HEK293 (cell line): Measurements from ENCODE around the gene PTP4A2.

ENCODE experiments used
- BCL11B ChIP-seq: fragments of 450-650 bp; formaldehyde crosslinking; IDR thresholded peaks from 2 replicates; pipeline ENCODE4 v1.5.1; 2016; ENCODE audit warnings: low read depth, missing biosample characterization, missing genetic modification characterization
- FEZF1 ChIP-seq: fragments of 450-650 bp; formaldehyde crosslinking; IDR thresholded peaks from 2 replicates; pipeline ENCODE4 v1.5.1; 2016; ENCODE audit warnings: missing biosample characterization, missing genetic modification characterization
- KLF10 ChIP-seq: fragments of 450-650 bp; IDR thresholded peaks from 2 replicates; pipeline ENCODE4 v1.5.1; 2018; ENCODE audit warnings: missing biosample characterization, mild to moderate bottlenecking, missing genetic modification characterization
- SP2 ChIP-seq: fragments of 450-650 bp; formaldehyde crosslinking; IDR thresholded peaks from 2 replicates; pipeline ENCODE4 v1.5.1; 2016; ENCODE audit warnings: missing biosample characterization, missing genetic modification characterization
- SP7 ChIP-seq: fragments of 450-650 bp; formaldehyde crosslinking; IDR thresholded peaks from 2 replicates; pipeline ENCODE4 v1.5.1; 2016; ENCODE audit warnings: missing biosample characterization, missing genetic modification characterization
- TCF7L2 ChIP-seq: IDR thresholded peaks from 2 replicates; pipeline ENCODE4 v1.6.1; 2011; ENCODE audit warnings: low read depth, mild to moderate bottlenecking, inconsistent platforms, low read length, moderate library complexity, borderline replicate concordance
- YY1 ChIP-seq: fragments of 450-650 bp; formaldehyde crosslinking; IDR thresholded peaks from 2 replicates; pipeline ENCODE4 v1.5.1; 2018; ENCODE audit warnings: missing biosample characterization, missing genetic modification characterization
- ZBTB7A ChIP-seq: fragments of 450-650 bp; formaldehyde crosslinking; IDR thresholded peaks from 2 replicates; pipeline ENCODE4 v1.5.1; 2016; ENCODE audit warnings: low read depth, missing biosample characterization, missing genetic modification characterization
- ZBTB8A ChIP-seq: fragments of 450-650 bp; formaldehyde crosslinking; IDR thresholded peaks from 2 replicates; pipeline ENCODE4 v1.5.1; 2016; ENCODE audit warnings: missing biosample characterization, missing genetic modification characterization
- ZFP41 ChIP-seq: fragments of 450-650 bp; formaldehyde crosslinking; IDR thresholded peaks from 2 replicates; pipeline ENCODE4 v1.5.1; 2016; ENCODE audit warnings: missing biosample characterization, missing genetic modification characterization, borderline replicate concordance
- ZNF133 ChIP-seq: fragments of 450-650 bp; formaldehyde crosslinking; IDR thresholded peaks from 2 replicates; pipeline ENCODE4 v1.5.1; 2016; ENCODE audit warnings: missing biosample characterization, missing genetic modification characterization
- ZNF146 ChIP-seq: fragments of 450-650 bp; formaldehyde crosslinking; IDR thresholded peaks from 2 replicates; pipeline ENCODE4 v1.5.1; 2016; ENCODE audit warnings: missing biosample characterization, missing genetic modification characterization
- ZNF174 ChIP-seq: fragments of 450-650 bp; formaldehyde crosslinking; IDR thresholded peaks from 2 replicates; pipeline ENCODE4 v1.5.0; 2017; ENCODE audit warnings: missing biosample characterization, mild to moderate bottlenecking, missing genetic modification characterization
- ZNF175 ChIP-seq: fragments of 450-650 bp; formaldehyde crosslinking; IDR thresholded peaks from 2 replicates; pipeline ENCODE4 v1.5.1; 2016; ENCODE audit warnings: missing biosample characterization, missing genetic modification characterization
- ZNF184 ChIP-seq: fragments of 450-650 bp; IDR thresholded peaks from 2 replicates; pipeline ENCODE4 v1.5.1; 2018; ENCODE audit warnings: missing biosample characterization, mild to moderate bottlenecking, missing genetic modification characterization
- ZNF211 ChIP-seq: fragments of 450-650 bp; formaldehyde crosslinking; IDR thresholded peaks from 2 replicates; pipeline ENCODE4 v1.5.1; 2016; ENCODE audit warnings: low read depth, missing biosample characterization, missing genetic modification characterization
- ZNF350 ChIP-seq: fragments of 450-650 bp; formaldehyde crosslinking; IDR thresholded peaks from 2 replicates; pipeline ENCODE4 v1.5.0; 2017; ENCODE audit warnings: missing biosample characterization, mild to moderate bottlenecking, missing genetic modification characterization
- ZNF394 ChIP-seq: fragments of 450-650 bp; formaldehyde crosslinking; IDR thresholded peaks from 2 replicates; pipeline ENCODE4 v1.5.1; 2016; ENCODE audit warnings: missing biosample characterization, missing genetic modification characterization, mild to moderate bottlenecking, moderate library complexity, borderline replicate concordance
- ZNF561 ChIP-seq: fragments of 450-650 bp; IDR thresholded peaks from 2 replicates; pipeline ENCODE4 v1.5.1; 2018; ENCODE audit warnings: missing biosample characterization, missing genetic modification characterization, borderline replicate concordance
- ZNF621 ChIP-seq: fragments of 450-650 bp; formaldehyde crosslinking; IDR thresholded peaks from 2 replicates; pipeline ENCODE4 v1.5.1; 2017; ENCODE audit warnings: missing biosample characterization, missing genetic modification characterization
- ZNF776 ChIP-seq: fragments of 450-650 bp; formaldehyde crosslinking; IDR thresholded peaks from 2 replicates; pipeline ENCODE4 v1.5.0; 2017; ENCODE audit warnings: missing biosample characterization, missing genetic modification characterization, borderline replicate concordance
- ZNF785 ChIP-seq: fragments of 450-650 bp; formaldehyde crosslinking; IDR thresholded peaks from 2 replicates; pipeline ENCODE4 v1.5.1; 2016; ENCODE audit warnings: missing biosample characterization, missing genetic modification characterization
- ZNF792 ChIP-seq: fragments of 450-650 bp; formaldehyde crosslinking; IDR thresholded peaks from 2 replicates; pipeline ENCODE4 v1.5.1; 2016; ENCODE audit warnings: missing biosample characterization, missing genetic modification characterization
- ZNF843 ChIP-seq: fragments of 450-650 bp; formaldehyde crosslinking; IDR thresholded peaks from 2 replicates; pipeline ENCODE4 v1.5.1; 2016; ENCODE audit warnings: missing biosample characterization, missing genetic modification characterization
- ZSCAN23 ChIP-seq: fragments of 450-650 bp; formaldehyde crosslinking; IDR thresholded peaks from 2 replicates; pipeline ENCODE4 v1.5.1; 2016; ENCODE audit warnings: missing biosample characterization, missing genetic modification characterization
- ZXDB ChIP-seq: fragments of 450-650 bp; formaldehyde crosslinking; IDR thresholded peaks from 2 replicates; pipeline ENCODE4 v1.5.1; 2016; ENCODE audit warnings: missing biosample characterization, missing genetic modification characterization
- TF ChIP-seq, protein P1 (sequence below): fragments of 450-650 bp; formaldehyde crosslinking; IDR thresholded peaks from 2 replicates; pipeline ENCODE4 v1.5.1; 2016; ENCODE audit warnings: missing biosample characterization, missing genetic modification characterization
- TF ChIP-seq, protein P2 (sequence below): fragments of 450-650 bp; formaldehyde crosslinking; IDR thresholded peaks from 2 replicates; pipeline ENCODE4 v1.5.1; 2016; ENCODE audit warnings: missing biosample characterization, missing genetic modification characterization
- TF ChIP-seq, protein P3 (sequence below): fragments of 450-650 bp; formaldehyde crosslinking; IDR thresholded peaks from 2 replicates; pipeline ENCODE4 v1.5.1; 2016; ENCODE audit warnings: missing biosample characterization, missing genetic modification characterization
- TF ChIP-seq, protein P4 (sequence below): fragments of 450-650 bp; formaldehyde crosslinking; IDR thresholded peaks from 2 replicates; pipeline ENCODE4 v1.5.1; 2017; ENCODE audit warnings: missing biosample characterization, missing genetic modification characterization
- TF ChIP-seq, protein P5 (sequence below): fragments of 450-650 bp; formaldehyde crosslinking; IDR thresholded peaks from 2 replicates; pipeline ENCODE4 v1.5.1; 2016; ENCODE audit warnings: missing biosample characterization, missing genetic modification characterization

PTP4A2 gene

DNA sequence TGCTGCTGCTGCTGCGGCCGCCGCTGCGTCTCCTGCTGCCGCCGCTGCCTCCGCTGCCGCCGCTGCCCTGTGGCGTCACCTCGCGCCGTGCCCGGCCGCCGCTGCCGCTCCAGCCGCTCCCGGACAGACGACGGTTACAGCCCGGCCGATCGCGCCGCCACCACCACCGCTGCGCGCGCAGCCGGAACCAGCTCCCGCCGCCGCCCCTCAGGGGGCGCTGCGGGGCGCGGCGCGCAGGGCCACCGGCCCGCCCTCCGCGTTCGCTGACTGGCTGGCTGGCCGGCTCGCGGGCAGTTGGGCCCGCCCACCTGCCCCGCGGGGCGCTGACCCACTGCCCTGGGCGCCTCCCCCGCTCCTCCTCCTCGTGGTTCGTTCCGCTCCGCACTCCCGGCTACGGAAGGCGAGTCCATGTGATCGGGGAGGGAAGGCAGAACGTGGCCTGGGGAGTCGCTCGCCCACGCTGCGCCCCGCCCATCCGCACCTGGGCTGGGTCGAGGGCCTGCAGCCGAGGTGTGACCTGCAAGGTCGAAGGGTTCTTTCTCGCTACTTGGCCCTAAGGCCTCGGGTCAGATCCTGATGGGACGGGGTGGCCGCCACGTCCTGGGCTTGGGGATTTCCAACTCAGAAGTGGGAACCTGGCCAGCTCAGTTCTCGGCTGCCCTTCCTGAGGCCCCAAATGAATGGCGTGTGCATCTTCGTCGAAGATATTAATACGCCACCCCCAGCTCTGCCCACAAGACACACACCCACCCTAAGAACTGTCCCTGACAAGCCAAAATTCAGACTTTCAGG, at the start of gene PTP4A2 (continued):
- TF ChIP-seq, protein P1, sequence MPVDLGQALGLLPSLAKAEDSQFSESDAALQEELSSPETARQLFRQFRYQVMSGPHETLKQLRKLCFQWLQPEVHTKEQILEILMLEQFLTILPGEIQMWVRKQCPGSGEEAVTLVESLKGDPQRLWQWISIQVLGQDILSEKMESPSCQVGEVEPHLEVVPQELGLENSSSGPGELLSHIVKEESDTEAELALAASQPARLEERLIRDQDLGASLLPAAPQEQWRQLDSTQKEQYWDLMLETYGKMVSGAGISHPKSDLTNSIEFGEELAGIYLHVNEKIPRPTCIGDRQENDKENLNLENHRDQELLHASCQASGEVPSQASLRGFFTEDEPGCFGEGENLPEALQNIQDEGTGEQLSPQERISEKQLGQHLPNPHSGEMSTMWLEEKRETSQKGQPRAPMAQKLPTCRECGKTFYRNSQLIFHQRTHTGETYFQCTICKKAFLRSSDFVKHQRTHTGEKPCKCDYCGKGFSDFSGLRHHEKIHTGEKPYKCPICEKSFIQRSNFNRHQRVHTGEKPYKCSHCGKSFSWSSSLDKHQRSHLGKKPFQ (tag by site-specific recombination): no peak
- no peak for TF ChIP-seq ZNF776 (tag by site-specific recombination)
- TF ChIP-seq ZNF133 (tag by site-specific recombination): no peak
- TF ChIP-seq, protein P2, sequence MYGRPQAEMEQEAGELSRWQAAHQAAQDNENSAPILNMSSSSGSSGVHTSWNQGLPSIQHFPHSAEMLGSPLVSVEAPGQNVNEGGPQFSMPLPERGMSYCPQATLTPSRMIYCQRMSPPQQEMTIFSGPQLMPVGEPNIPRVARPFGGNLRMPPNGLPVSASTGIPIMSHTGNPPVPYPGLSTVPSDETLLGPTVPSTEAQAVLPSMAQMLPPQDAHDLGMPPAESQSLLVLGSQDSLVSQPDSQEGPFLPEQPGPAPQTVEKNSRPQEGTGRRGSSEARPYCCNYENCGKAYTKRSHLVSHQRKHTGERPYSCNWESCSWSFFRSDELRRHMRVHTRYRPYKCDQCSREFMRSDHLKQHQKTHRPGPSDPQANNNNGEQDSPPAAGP: peak; percentile 97
- TF ChIP-seq ZNF174 (tag by site-specific recombination): no peak
- no peak for TF ChIP-seq ZNF792 (tag by site-specific recombination)
- TF ChIP-seq ZNF146 (tag by site-specific recombination): no peak
- no peak for TF ChIP-seq ZNF785 (tag by site-specific recombination)
- TF ChIP-seq, protein P3, sequence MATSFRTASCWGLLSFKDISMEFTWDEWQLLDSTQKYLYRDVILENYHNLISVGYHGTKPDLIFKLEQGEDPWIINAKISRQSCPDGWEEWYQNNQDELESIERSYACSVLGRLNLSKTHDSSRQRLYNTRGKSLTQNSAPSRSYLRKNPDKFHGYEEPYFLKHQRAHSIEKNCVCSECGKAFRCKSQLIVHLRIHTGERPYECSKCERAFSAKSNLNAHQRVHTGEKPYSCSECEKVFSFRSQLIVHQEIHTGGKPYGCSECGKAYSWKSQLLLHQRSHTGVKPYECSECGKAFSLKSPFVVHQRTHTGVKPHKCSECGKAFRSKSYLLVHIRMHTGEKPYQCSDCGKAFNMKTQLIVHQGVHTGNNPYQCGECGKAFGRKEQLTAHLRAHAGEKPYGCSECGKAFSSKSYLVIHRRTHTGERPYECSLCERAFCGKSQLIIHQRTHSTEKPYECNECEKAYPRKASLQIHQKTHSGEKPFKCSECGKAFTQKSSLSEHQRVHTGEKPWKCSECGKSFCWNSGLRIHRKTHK (tag by site-specific recombination): no peak
- peak; percentile 68; the same call in 1 of the 2 replicates for TF ChIP-seq KLF10 (tag by site-specific recombination)
- TF ChIP-seq ZFP41 (tag by site-specific recombination): no peak
- TF ChIP-seq YY1: no peak
- TF ChIP-seq TCF7L2: no peak
- peak; percentile 61; the same call in 1 of the 2 replicates for TF ChIP-seq ZNF394 (tag by site-specific recombination)
- TF ChIP-seq, protein P4, sequence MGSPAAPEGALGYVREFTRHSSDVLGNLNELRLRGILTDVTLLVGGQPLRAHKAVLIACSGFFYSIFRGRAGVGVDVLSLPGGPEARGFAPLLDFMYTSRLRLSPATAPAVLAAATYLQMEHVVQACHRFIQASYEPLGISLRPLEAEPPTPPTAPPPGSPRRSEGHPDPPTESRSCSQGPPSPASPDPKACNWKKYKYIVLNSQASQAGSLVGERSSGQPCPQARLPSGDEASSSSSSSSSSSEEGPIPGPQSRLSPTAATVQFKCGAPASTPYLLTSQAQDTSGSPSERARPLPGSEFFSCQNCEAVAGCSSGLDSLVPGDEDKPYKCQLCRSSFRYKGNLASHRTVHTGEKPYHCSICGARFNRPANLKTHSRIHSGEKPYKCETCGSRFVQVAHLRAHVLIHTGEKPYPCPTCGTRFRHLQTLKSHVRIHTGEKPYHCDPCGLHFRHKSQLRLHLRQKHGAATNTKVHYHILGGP (tag by site-specific recombination): no peak
- TF ChIP-seq ZSCAN23 (tag by site-specific recombination): no peak
- peak; percentile 86 for TF ChIP-seq ZBTB8A (tag by site-specific recombination)
- TF ChIP-seq FEZF1 (tag by site-specific recombination): peak; percentile 11; the same call in 1 of the 2 replicates
- TF ChIP-seq ZNF843: no peak; the same call in 1 of the 2 replicates
- no peak for TF ChIP-seq ZNF350 (tag by site-specific recombination)
- TF ChIP-seq SP2: peak; percentile 81
- peak; percentile 91 for TF ChIP-seq SP7 (tag by site-specific recombination)
- TF ChIP-seq BCL11B: peak; percentile 96
- TF ChIP-seq ZXDB (tag by site-specific recombination): peak; percentile 82
- no peak for TF ChIP-seq ZNF621 (tag by site-specific recombination)
- TF ChIP-seq, protein P5, sequence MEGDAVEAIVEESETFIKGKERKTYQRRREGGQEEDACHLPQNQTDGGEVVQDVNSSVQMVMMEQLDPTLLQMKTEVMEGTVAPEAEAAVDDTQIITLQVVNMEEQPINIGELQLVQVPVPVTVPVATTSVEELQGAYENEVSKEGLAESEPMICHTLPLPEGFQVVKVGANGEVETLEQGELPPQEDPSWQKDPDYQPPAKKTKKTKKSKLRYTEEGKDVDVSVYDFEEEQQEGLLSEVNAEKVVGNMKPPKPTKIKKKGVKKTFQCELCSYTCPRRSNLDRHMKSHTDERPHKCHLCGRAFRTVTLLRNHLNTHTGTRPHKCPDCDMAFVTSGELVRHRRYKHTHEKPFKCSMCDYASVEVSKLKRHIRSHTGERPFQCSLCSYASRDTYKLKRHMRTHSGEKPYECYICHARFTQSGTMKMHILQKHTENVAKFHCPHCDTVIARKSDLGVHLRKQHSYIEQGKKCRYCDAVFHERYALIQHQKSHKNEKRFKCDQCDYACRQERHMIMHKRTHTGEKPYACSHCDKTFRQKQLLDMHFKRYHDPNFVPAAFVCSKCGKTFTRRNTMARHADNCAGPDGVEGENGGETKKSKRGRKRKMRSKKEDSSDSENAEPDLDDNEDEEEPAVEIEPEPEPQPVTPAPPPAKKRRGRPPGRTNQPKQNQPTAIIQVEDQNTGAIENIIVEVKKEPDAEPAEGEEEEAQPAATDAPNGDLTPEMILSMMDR: peak; percentile 18; the same call in 1 of the 2 replicates
- peak; percentile 91 for TF ChIP-seq ZBTB7A (tag by site-specific recombination)
- TF ChIP-seq ZNF175: no peak
- peak; percentile 82; the same call in 1 of the 2 replicates for TF ChIP-seq ZNF561 (tag by site-specific recombination)
- TF ChIP-seq ZNF211 (tag by site-specific recombination): no peak
- no peak for TF ChIP-seq ZNF184 (tag by site-specific recombination)
